ENCODE results near the gene CEP95. TPM values are rescaled to one million over a fixed set of nuclear protein-coding genes. Genes with fewer than 3 reads are reported as not detected.
"Not testable (repeated sequence)": the region's sequence is repeated elsewhere in the genome, so short reads cannot be mapped to it uniquely, and the experiment has no call there.

Gene CEP95
- total RNA-seq, result 100 to 1,000 TPM; 143 to 153 TPM
- 10 to 100 TPM in 1 of 3 donors, 1 to 10 TPM in 2; 8.6 to 20.1 (median 9.0) TPM for polyA plus RNA-seq
- total RNA-seq, result 63.1 to 197 (median 107) reads per million in 6 experiments

DNA sequence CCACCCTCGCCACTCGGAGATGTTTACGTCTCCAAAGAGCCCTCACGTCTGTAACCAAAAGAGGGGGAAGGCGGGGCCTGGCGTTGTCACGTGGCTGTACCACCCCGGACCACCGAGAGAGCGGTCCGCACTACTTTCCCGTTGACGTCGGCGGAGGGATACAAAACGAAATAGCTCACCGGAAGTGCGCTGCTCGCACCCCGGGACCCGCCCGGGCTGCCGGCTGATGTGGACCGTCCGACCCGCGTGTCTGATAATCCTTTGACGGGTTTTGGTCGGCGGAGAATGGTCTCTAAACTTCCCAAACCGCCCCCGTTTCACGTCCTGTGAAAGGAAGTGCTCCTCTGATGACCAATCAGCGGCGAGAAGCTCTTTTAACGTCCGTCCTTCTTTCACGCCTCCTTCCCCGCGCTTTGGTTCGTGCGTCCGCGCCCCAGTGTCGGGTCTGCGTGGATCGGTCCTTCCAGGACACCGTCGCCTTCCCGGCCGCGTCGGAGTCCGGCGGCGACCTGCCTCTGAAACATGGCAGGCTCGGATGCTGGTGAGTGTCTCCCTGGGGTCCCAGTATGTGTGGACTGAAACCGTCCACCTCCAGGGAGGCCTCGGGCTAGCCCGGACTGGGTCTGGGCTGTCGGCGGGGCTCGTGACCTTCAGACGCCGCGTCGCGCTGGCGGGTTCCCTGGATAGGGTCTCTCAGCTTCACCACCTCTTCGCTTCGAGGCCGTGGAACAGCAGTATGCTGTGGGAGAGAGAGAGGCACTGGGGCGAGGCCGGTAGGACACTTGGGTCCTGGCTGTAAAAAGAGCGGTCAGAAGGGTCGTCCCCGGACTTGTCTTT lies at the start of gene CEP95:
Gene CEP95 (plus strand): TSS at position 402 of the 837 bp plus-strand sequence. CDS start 121 bp downstream, at position 523.
- H3K4me1 Mint-ChIP-seq, result peaks cover 30 to 81% (median 57%) of the 10 kb centered on the region in 4 donors
- ATAC-seq, result peak; percentile 60 to 70

GRCh38 chr17:64457156-64457555 lies 49.6 kb upstream of the CEP95 start:
- Mint-ChIP-seq H3K27ac (peak overlapping the region in 4 of 10 donors; percentile 13 to 96 (median 68)), H3K36me3 (peaks cover 0 to 4% (median 0%) of the 10 kb centered on the region in 3 donors)
- no peak for DNase-seq

More for the DNA sequence above, at the start of gene CEP95:
- H3K27me3 Mint-ChIP-seq, result peaks cover 0 to 6% (median 0%) of the 10 kb centered on the region in 5 donors
- DNase-seq, result peak; percentile 88 to 99 (median 96)
- peak within 1 kb of the TSS; percentile 99 to 100 (median 100) for H3K27ac Mint-ChIP-seq
- POLR2A ChIA-PET, result interaction anchor here (0.6 to 4.9 kb wide), 53 partner anchors 9 to 976 kb away, joined by 3 to 233 read pairs (median 5); partner anchors contain the start of genes CCDC47, DDX42, ERN1 and ICAM2
- peaks cover 23 to 79% (median 42%) of the 10 kb centered on the region in 3 donors for H3K36me3 Mint-ChIP-seq
- H3K9me3 Mint-ChIP-seq, result peaks cover 0 to 6% (median 0%) of the 10 kb centered on the region in 9 donors
- H3K4me3 Mint-ChIP-seq, result peak within 1 kb of the TSS; percentile 98 to 100 (median 100)

GRCh38 chr17:64458756-64459155 lies 48.0 kb upstream of the CEP95 start:
- Mint-ChIP-seq H3K27ac (peak overlapping the region in 1 of 10 donors; percentile 55), H3K27me3 (peaks cover 0 to 6% (median 0%) of the 10 kb centered on the region in 5 donors), H3K4me1 (peaks cover 9 to 35% (median 17%) of the 10 kb centered on the region in 4 donors), H3K9me3 (no peaks in the 10 kb centered on the region), H3K4me3 (no peak overlapping the region), H3K36me3 (peaks cover 0 to 4% (median 0%) of the 10 kb centered on the region in 3 donors)
- POLR2A ChIA-PET, result interaction anchor here (0.6 to 1.0 kb wide), 3 partner anchors 24 to 80 kb away, joined by 3 to 5 read pairs (median 5); no protein-coding TSS in a partner anchor
- no peak for DNase-seq
- no peak for ATAC-seq

More at GRCh38 chr17:64457156-64457555, 49.6 kb upstream of the CEP95 start:
- no peak for ATAC-seq
- Mint-ChIP-seq H3K4me3 (peak overlapping the region in 1 of 10 donors; percentile 7), H3K27me3 (peaks cover 0 to 6% (median 0%) of the 10 kb centered on the region in 5 donors), H3K4me1 (peaks cover 9 to 40% (median 18%) of the 10 kb centered on the region in 4 donors), H3K9me3 (no peaks in the 10 kb centered on the region)
- POLR2A ChIA-PET, result interaction anchor here (0.9 to 2.1 kb wide), 4 partner anchors 40 to 463 kb away, joined by 3 to 23 read pairs (median 9); partner anchors contain the start of genes CEP95, DDX5, LRRC37A3 and POLG2

GRCh38 chr17:64459284-64459747 lies 47.5 kb upstream of the CEP95 start:
- no peak for ATAC-seq
- Mint-ChIP-seq H3K4me3 (no peak overlapping the region), H3K9me3 (no peaks in the 10 kb centered on the region), H3K27me3 (peaks cover 0 to 6% (median 0%) of the 10 kb centered on the region in 5 donors), H3K27ac (no peak overlapping the region), H3K36me3 (peaks cover 0 to 4% (median 0%) of the 10 kb centered on the region in 3 donors), H3K4me1 (peaks cover 9 to 35% (median 17%) of the 10 kb centered on the region in 4 donors)
- POLR2A ChIA-PET, result interaction anchor here (1.0 kb wide), 1 partner anchor 39 kb away, joined by 3 read pairs; no protein-coding TSS in a partner anchor
- no peak for DNase-seq

DNA sequence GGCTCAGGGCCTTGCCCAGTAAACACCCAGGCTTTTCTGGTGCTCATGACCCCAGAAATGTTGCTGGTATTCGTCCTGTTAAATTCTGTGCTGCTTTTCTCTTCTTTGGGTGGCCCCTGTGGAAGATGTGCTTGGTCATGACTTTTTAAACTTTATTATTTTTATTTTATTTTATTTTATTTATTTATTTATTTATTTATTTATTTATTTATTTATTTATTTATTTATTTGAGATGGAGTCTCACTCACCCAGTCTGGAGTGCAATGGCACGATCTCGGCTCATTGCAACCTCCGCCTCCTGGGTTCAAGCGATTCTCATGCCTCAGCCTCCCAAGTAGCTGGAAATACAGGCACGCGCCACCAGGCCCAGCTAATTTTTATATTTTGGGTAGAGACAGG lies 47.0 kb upstream of the CEP95 start:
- H3K36me3 Mint-ChIP-seq, H3K27me3 Mint-ChIP-seq, DNase-seq, H3K9me3 Mint-ChIP-seq, ATAC-seq, H3K27ac Mint-ChIP-seq, H3K4me3 Mint-ChIP-seq: not testable (repeated sequence)
- POLR2A ChIA-PET, result interaction anchor here (1.0 kb wide), 1 partner anchor 40 kb away, joined by 3 read pairs; no protein-coding TSS in a partner anchor
- peaks cover 9 to 34% (median 17%) of the 10 kb centered on the region in 4 donors for H3K4me1 Mint-ChIP-seq

- Mint-ChIP-seq H3K27ac (peak overlapping the region in 1 of 10 donors; percentile 63), H3K4me3 (no peak overlapping the region), H3K36me3 (peaks cover 0 to 4% (median 0%) of the 10 kb centered on the region in 3 donors), H3K9me3 (no peaks in the 10 kb centered on the region), H3K27me3 (peaks cover 0 to 6% (median 0%) of the 10 kb centered on the region in 5 donors), H3K4me1 (peaks cover 6 to 26% (median 14%) of the 10 kb centered on the region in 4 donors)
- POLR2A ChIA-PET, result interaction anchor here (0.5 kb wide), 1 partner anchor 21 kb away, joined by 3 read pairs; no protein-coding TSS in a partner anchor
- DNase-seq (no peak), ATAC-seq (no peak)
These were observed 45.8 kb upstream of the CEP95 start for GRCh38 chr17:64460955-64461354.

GRCh38 chr17:64461788-64462187 lies 45.0 kb upstream of the CEP95 start:
- POLR2A ChIA-PET, result interaction anchor here (0.5 to 0.7 kb wide), 2 partner anchors 12 to 21 kb away, joined by 3 to 4 read pairs; no protein-coding TSS in a partner anchor
- DNase-seq, result no peak
- H3K4me1 Mint-ChIP-seq, result peaks cover 0 to 18% (median 10%) of the 10 kb centered on the region in 4 donors

GRCh38 chr17:64466019-64466735 lies 40.6 kb upstream of the CEP95 start:
- H3K9me3 Mint-ChIP-seq, result no peaks in the 10 kb centered on the region
- H3K27ac Mint-ChIP-seq, result peak overlapping the region in 2 of 10 donors; percentile 5 to 46
- POLR2A ChIA-PET, result interaction anchor here (0.6 kb wide), 1 partner anchor 16 kb away, joined by 10 read pairs; no protein-coding TSS in a partner anchor
- no peak overlapping the region for H3K4me3 Mint-ChIP-seq
- peaks cover 0 to 3% (median 0%) of the 10 kb centered on the region in 5 donors for H3K27me3 Mint-ChIP-seq
- no peaks in the 10 kb centered on the region for H3K36me3 Mint-ChIP-seq
- ATAC-seq (no peak), DNase-seq (no peak)
- H3K4me1 Mint-ChIP-seq, result peaks cover 0 to 2% (median 0%) of the 10 kb centered on the region in 4 donors

More at GRCh38 chr17:64461788-64462187, 45.0 kb upstream of the CEP95 start:
- no peak overlapping the region for H3K27ac Mint-ChIP-seq
- H3K27me3 Mint-ChIP-seq, result peaks cover 0 to 6% (median 0%) of the 10 kb centered on the region in 5 donors
- ATAC-seq, result no peak
- no peaks in the 10 kb centered on the region for H3K9me3 Mint-ChIP-seq
- no peaks in the 10 kb centered on the region for H3K36me3 Mint-ChIP-seq
- H3K4me3 Mint-ChIP-seq, result no peak overlapping the region

GRCh38 chr17:64466834-64467233 lies 39.9 kb upstream of the CEP95 start:
- DNase-seq, ATAC-seq, H3K4me1 Mint-ChIP-seq, H3K27ac Mint-ChIP-seq, H3K9me3 Mint-ChIP-seq, H3K36me3 Mint-ChIP-seq, H3K4me3 Mint-ChIP-seq, H3K27me3 Mint-ChIP-seq: not testable (repeated sequence)
- POLR2A ChIA-PET, result interaction anchor here (0.6 kb wide), 1 partner anchor 15 kb away, joined by 10 read pairs; no protein-coding TSS in a partner anchor

- H3K27ac Mint-ChIP-seq, result peak overlapping the region in 1 of 10 donors; percentile 15
- ATAC-seq (no peak), DNase-seq (no peak)
- H3K4me1 Mint-ChIP-seq, result peaks cover 0 to 2% (median 0%) of the 10 kb centered on the region in 4 donors
- POLR2A ChIA-PET, result interaction anchor here (0.5 kb wide), 1 partner anchor 16 kb away, joined by 4 read pairs; no protein-coding TSS in a partner anchor
- no peaks in the 10 kb centered on the region for H3K27me3 Mint-ChIP-seq
- no peak overlapping the region for H3K4me3 Mint-ChIP-seq
- H3K9me3 Mint-ChIP-seq, result no peaks in the 10 kb centered on the region
- H3K36me3 Mint-ChIP-seq, result no peaks in the 10 kb centered on the region
These were observed 36.2 kb upstream of the CEP95 start for GRCh38 chr17:64470625-64471024.

- Mint-ChIP-seq H3K4me1 (peaks cover 0 to 3% (median 0%) of the 10 kb centered on the region in 4 donors), H3K4me3 (no peak overlapping the region), H3K27me3 (no peaks in the 10 kb centered on the region), H3K9me3 (no peaks in the 10 kb centered on the region), H3K27ac (peak overlapping the region in 1 of 10 donors; percentile 27), H3K36me3 (no peaks in the 10 kb centered on the region)
- ATAC-seq (no peak), DNase-seq (no peak)
- POLR2A ChIA-PET, result no interaction called here
These were observed 35.3 kb upstream of the CEP95 start for GRCh38 chr17:64471440-64471839.
